ENCODE results near the gene RTL1.

Gene RTL1

DNA sequence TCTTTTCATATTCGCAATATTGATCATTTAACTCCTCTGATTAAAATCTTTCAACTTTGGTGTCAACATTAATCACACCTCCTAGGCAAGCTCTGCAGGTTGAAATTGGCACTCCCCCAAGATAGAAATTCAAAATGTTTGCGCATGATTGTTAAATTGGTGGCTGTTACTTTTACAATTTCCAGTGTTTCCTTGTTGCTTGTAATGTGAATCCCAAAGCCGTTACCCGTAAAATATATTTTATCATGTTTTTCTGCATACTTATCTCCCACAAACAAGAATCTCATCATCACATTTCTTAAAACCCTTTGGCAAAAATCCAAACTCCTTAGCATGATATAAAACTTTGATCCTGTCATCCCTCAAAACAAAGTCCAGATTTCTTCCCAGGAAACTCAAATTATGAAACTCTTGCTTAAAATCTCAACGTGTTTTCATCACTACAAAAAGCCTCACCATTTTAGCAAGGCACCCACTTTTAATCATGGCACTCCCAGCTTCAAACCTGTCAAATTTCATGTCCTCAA, 14.7 kb downstream of the RTL1 start:
- Histone ChIP-seq H3K4me1 (ENCODE audit: control insufficient read depth, insufficient read depth, low read length) (peaks cover 8% of the 10 kb centered on the region; the same call in 1 of the 2 replicates), H3K4me3 (ENCODE audit: low read depth, low read length) (no peak overlapping the region), H3K36me3 (ENCODE audit: control insufficient read depth, insufficient read depth, low read length) (peaks cover 29% of the 10 kb centered on the region), H3K9me3 (ENCODE audit: control insufficient read depth, insufficient read depth, low read length) (no peaks in the 10 kb centered on the region), H3K9ac (ENCODE audit: low read depth, low read length) (no peak overlapping the region), H3K27me3 (ENCODE audit: control insufficient read depth, insufficient read depth, low read length) (no peaks in the 10 kb centered on the region), H3K27ac (ENCODE audit: low read depth, low read length) (no peak overlapping the region)

DNA sequence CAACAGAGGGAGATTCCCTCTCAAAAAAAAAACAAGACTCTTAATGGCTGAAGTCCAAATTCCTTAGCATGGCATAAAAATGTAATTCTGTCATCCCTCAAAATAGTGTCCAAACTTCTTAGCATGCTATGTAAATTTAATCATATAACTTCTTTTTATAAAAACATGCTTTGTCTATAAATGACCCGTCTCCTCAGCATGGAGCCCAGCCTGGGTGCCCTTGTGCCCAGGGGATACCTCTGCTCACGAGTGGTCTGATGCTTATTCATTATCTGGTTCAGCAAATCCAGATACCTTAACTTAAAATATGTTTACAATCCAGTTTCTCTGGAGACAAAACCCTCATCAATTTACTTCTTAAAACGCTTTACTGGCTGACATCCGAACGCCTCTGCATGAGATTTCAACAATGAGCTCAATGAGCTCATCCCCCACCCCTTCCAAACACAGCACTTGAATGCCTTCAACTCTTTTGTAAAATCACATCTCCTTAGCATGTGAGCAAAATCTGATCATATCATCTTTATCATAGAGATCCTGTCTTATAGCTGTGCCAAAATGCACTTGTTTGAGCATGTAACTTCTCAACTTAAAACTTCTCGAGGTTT, 15.7 kb downstream of the RTL1 start:
- Histone ChIP-seq H3K9me3 (ENCODE audit: control insufficient read depth, insufficient read depth, low read length) (no peaks in the 10 kb centered on the region), H3K27ac (ENCODE audit: low read depth, low read length) (no peak overlapping the region), H3K4me3 (ENCODE audit: low read depth, low read length) (no peak overlapping the region), H3K36me3 (ENCODE audit: control insufficient read depth, insufficient read depth, low read length) (peaks cover 31% of the 10 kb centered on the region), H3K9ac (ENCODE audit: low read depth, low read length) (no peak overlapping the region), H3K27me3 (ENCODE audit: control insufficient read depth, insufficient read depth, low read length) (no peaks in the 10 kb centered on the region), H3K4me1 (ENCODE audit: control insufficient read depth, insufficient read depth, low read length) (peaks cover 8% of the 10 kb centered on the region; the same call in 1 of the 2 replicates)

DNA sequence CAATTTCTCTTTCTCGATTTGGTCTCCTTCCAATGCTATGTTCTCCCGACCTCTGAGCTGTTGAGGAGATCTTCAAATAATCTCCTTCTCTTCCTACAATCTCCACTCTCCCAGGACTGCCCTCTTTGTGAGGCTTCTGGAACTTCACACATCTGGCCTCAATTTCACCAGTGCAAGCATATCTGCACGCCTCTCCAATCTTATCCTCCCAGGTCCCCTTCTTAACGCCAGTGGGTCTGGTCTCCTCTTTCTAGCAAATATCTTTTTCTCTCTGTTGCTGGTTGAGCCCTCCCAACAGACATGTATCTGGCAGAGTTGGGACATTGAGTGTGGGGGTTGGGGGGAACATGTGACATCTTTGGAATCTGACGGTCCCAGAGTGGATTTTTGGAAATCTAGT, 17.9 kb downstream of the RTL1 start:
- H3K4me1 ChIP-seq (ENCODE audit: control insufficient read depth, insufficient read depth, low read length): peaks cover 8% of the 10 kb centered on the region; the same call in 1 of the 2 replicates

DNA sequence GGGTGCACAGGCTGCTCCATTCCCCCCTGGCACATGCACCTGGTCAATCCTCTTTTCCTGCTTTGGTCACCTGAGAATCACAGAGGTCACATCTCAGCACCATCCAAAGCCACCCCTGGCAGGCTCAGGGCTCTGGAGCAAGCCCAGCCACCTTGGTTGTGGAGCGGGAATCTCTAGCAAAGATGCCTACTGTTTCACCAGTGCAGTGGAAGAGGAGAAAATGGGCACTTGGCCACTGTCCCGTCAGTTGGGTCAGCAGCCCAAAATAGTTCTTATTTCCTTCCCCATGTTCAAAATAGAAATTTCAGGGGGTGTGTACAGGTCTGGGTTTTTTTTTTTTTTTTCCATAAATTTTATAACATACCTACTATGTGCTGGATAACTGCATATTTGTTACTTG, 18.3 kb downstream of the RTL1 start:
- Histone ChIP-seq H3K4me3 (ENCODE audit: low read depth, low read length) (no peak overlapping the region), H3K9ac (ENCODE audit: low read depth, low read length) (no peak overlapping the region), H3K27me3 (ENCODE audit: control insufficient read depth, insufficient read depth, low read length) (no peaks in the 10 kb centered on the region), H3K36me3 (ENCODE audit: control insufficient read depth, insufficient read depth, low read length) (peaks cover 41% of the 10 kb centered on the region), H3K9me3 (ENCODE audit: control insufficient read depth, insufficient read depth, low read length) (peaks cover 4% of the 10 kb centered on the region; the same call in 1 of the 2 replicates), H3K4me1 (ENCODE audit: control insufficient read depth, insufficient read depth, low read length) (peaks cover 8% of the 10 kb centered on the region; the same call in 1 of the 2 replicates), H3K27ac (ENCODE audit: low read depth, low read length) (no peak overlapping the region)

More for the DNA sequence above, 17.9 kb downstream of the RTL1 start:
- Histone ChIP-seq H3K27ac (ENCODE audit: low read depth, low read length) (no peak overlapping the region), H3K27me3 (ENCODE audit: control insufficient read depth, insufficient read depth, low read length) (no peaks in the 10 kb centered on the region), H3K9me3 (ENCODE audit: control insufficient read depth, insufficient read depth, low read length) (peaks cover 4% of the 10 kb centered on the region; the same call in 1 of the 2 replicates), H3K36me3 (ENCODE audit: control insufficient read depth, insufficient read depth, low read length) (peaks cover 41% of the 10 kb centered on the region), H3K4me3 (ENCODE audit: low read depth, low read length) (no peak overlapping the region), H3K9ac (ENCODE audit: low read depth, low read length) (no peak overlapping the region)

DNA sequence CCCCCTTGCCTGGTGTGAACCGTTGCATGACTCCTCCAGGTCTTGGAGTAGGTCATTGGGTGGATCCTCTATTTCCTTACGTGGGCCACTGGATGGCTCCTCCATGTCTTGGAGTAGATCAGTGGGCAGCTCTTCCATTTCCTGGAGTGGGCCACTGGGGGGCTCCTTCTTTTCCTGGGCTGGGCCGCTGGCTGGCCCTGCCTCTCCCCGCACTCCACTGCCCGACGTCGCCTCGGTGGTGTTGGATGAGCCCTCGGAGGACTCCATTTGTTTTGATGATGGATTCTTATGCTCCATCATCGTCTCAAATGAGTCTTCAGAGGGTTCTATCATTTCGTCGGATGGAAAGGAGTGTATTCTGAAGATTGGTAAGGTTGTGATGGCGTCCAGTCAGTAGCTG, 19.1 kb downstream of the RTL1 start:
- peaks cover 7% of the 10 kb centered on the region; the same call in 1 of the 2 replicates for H3K4me1 ChIP-seq (ENCODE audit: control insufficient read depth, insufficient read depth, low read length)
- H3K9me3 ChIP-seq (ENCODE audit: control insufficient read depth, insufficient read depth, low read length): peaks cover 4% of the 10 kb centered on the region; the same call in 1 of the 2 replicates
- H3K4me3 ChIP-seq (ENCODE audit: low read depth, low read length): no peak overlapping the region
- H3K36me3 ChIP-seq (ENCODE audit: control insufficient read depth, insufficient read depth, low read length): peaks cover 37% of the 10 kb centered on the region
- no peak overlapping the region for H3K9ac ChIP-seq (ENCODE audit: low read depth, low read length)
- H3K27me3 ChIP-seq (ENCODE audit: control insufficient read depth, insufficient read depth, low read length): no peaks in the 10 kb centered on the region
- H3K27ac ChIP-seq (ENCODE audit: low read depth, low read length): no peak overlapping the region

DNA sequence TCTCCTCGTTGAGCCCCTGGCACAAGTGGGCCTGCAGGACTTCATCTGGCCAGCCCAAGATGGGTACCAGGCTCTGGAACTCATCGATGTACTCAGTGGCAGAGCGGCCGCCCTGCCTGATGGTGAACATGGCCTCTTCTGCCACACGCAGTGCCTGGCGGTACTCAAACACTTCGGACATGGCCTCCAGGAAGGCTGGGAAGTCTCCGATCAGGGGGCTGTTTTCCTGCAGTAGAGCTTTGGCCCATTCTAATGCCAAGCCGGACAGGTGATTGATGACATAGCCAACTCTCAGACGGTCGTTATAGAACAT, 19.8 kb downstream of the RTL1 start:
- no peak overlapping the region for H3K9ac ChIP-seq (ENCODE audit: low read depth, low read length)
- peaks cover 37% of the 10 kb centered on the region for H3K36me3 ChIP-seq (ENCODE audit: control insufficient read depth, insufficient read depth, low read length)
- peaks cover 4% of the 10 kb centered on the region; the same call in 1 of the 2 replicates for H3K9me3 ChIP-seq (ENCODE audit: control insufficient read depth, insufficient read depth, low read length)
- no peak overlapping the region for H3K27ac ChIP-seq (ENCODE audit: low read depth, low read length)
- no peaks in the 10 kb centered on the region for H3K27me3 ChIP-seq (ENCODE audit: control insufficient read depth, insufficient read depth, low read length)
- no peak overlapping the region for H3K4me3 ChIP-seq (ENCODE audit: low read depth, low read length)
- peaks cover 5% of the 10 kb centered on the region; the same call in 1 of the 2 replicates for H3K4me1 ChIP-seq (ENCODE audit: control insufficient read depth, insufficient read depth, low read length)

DNA sequence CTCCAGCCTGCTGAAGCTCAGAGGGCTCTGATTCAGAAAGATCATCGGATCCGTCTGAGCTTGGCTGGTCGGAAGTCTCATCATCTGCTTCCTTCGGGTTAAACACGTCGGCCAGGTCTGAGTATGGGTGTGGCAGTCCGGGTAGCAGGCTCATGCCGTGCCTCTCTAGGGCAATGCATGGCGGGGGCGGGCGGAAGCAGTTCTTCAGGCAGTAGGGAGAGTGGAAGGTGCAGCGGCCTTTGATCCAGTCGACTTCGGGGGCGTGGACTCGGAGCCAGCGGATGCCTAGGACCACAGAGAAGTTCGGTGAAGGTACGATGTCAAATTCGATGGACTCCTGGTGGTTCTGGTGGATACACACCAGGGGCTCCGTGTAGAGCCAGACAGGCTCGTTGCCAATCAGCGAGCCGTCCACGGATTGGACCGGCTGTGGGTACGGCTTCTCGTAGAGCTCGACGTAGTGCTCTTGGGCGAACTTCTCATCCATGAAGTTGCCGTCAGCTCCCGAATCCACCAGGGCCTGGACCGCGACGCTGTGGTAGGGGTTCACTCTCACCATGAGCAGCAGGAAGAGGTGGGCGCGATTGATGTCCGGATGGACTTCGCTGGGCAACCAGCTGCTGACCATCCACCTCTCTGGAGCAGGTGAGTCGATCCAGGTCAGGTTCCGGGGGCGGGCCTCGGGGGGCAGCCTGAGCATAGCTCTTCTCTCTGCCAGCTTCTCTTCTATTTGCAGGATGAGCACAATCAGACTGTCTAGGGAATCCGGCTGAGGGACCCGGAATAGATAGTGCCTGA, 20.3 kb downstream of the RTL1 start:
- Histone ChIP-seq H3K4me3 (ENCODE audit: low read depth, low read length) (no peak overlapping the region), H3K27ac (ENCODE audit: low read depth, low read length) (no peak overlapping the region), H3K36me3 (ENCODE audit: control insufficient read depth, insufficient read depth, low read length) (peaks cover 35% of the 10 kb centered on the region), H3K9me3 (ENCODE audit: control insufficient read depth, insufficient read depth, low read length) (peaks cover 4% of the 10 kb centered on the region; the same call in 1 of the 2 replicates), H3K9ac (ENCODE audit: low read depth, low read length) (no peak overlapping the region), H3K4me1 (ENCODE audit: control insufficient read depth, insufficient read depth, low read length) (peaks cover 5% of the 10 kb centered on the region; the same call in 1 of the 2 replicates), H3K27me3 (ENCODE audit: control insufficient read depth, insufficient read depth, low read length) (no peaks in the 10 kb centered on the region)

DNA sequence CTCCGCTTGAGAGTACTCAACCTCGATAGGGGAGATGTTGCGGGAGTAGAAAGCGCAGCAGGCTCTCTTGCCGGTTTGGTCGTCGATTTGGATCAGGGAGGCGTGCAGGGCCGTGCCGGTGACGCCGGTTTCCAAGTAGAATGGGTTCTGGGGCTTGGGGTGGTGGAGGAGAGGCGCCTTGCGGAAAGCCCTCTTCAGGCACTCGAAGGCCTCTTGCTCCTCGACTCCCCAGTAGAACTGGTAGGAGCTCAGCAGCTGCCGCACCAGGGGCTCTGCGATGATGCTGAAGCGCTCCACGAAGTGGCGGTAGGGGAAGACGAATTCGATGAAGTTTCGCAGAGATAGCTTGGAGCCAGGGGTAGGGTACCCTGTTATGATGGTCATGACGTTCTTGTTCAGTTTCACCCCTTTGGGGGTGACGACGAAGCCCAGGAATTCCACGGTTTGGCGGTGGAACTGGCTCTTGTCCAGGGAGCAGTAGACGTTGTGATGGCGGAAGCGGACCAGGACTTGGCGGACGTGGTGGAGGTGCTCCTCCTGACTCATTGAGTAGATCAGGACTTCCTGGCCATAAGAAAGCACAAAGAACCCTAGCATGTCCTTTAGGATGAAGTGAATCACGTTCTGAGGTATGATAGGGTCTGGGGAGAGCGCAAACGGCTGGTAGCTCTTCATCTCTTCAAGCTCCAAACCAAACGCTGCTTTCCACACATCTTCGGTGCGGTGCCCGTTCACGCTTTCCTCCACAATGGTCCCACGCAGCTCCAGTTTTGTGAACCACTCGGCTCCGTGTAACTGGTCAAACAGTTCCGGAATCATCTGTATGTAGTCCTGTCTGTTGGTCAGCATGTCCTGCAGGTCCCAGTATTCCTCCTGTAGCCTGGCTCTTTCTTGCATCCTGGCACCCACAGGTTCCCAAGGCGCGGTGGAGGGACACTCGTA, 21.2 kb downstream of the RTL1 start:
- Histone ChIP-seq H3K9me3 (ENCODE audit: control insufficient read depth, insufficient read depth, low read length) (peaks cover 4% of the 10 kb centered on the region; the same call in 1 of the 2 replicates), H3K27me3 (ENCODE audit: control insufficient read depth, insufficient read depth, low read length) (no peaks in the 10 kb centered on the region), H3K4me1 (ENCODE audit: control insufficient read depth, insufficient read depth, low read length) (no peaks in the 10 kb centered on the region), H3K4me3 (ENCODE audit: low read depth, low read length) (no peak overlapping the region), H3K27ac (ENCODE audit: low read depth, low read length) (no peak overlapping the region), H3K36me3 (ENCODE audit: control insufficient read depth, insufficient read depth, low read length) (peaks cover 27% of the 10 kb centered on the region), H3K9ac (ENCODE audit: low read depth, low read length) (no peak overlapping the region)

DNA sequence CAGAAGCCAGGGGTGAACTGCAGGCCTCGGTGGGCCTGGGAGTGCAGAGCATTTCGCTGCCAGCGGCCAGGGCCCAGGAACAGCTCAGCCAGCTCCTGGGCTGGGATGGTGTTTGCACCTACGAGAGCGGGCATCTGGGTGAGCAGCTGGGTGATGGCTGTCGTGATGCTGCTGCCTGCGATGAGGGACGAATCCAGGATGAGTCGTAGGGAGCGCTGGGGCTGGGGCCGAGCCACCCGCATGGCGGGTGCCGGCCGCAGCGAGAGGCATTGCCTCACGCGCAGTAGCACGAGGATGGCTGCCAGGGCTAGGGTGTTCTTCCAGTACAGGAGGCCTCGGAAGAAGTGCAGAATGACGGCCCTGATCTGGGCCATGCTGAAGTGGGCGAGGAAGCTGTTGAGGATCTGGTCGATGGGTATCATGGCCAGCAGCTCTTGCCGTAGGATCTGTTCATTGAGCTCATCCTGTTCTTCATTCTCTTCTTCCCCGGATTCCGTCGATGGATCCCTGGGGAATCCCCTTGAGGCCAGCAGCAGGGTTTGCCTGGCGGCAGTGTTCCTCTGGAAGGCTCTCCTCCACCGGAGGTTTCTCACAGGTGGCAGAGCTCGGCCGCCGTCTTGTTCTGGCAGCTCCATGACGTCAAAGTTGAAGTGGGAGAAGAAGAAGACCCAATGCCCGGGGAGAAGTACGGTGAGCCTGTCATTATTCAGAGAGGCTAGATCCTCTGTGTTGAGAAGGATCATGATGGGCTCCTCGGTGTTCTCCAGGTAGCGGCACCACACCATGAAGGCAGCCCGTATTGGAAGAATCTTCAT, 22.1 kb downstream of the RTL1 start:
- H3K9me3 ChIP-seq (ENCODE audit: control insufficient read depth, insufficient read depth, low read length): peaks cover 4% of the 10 kb centered on the region; the same call in 1 of the 2 replicates
- H3K9ac ChIP-seq (ENCODE audit: low read depth, low read length): no peak overlapping the region
- peaks cover 22% of the 10 kb centered on the region for H3K36me3 ChIP-seq (ENCODE audit: control insufficient read depth, insufficient read depth, low read length)
- H3K4me3 ChIP-seq (ENCODE audit: low read depth, low read length): no peak overlapping the region
- H3K27me3 ChIP-seq (ENCODE audit: control insufficient read depth, insufficient read depth, low read length): no peaks in the 10 kb centered on the region
- H3K27ac ChIP-seq (ENCODE audit: low read depth, low read length): no peak overlapping the region
- no peaks in the 10 kb centered on the region for H3K4me1 ChIP-seq (ENCODE audit: control insufficient read depth, insufficient read depth, low read length)
